HepG2 (cell line): ENCODE data around the gene BIRC5. TPM values are rescaled to one million over a fixed set of nuclear protein-coding genes. Genes with fewer than 3 reads are reported as not detected.

Source experiments
- CCDC6 ChIP-seq: sonication (generic); formaldehyde crosslinking; IDR thresholded peaks from 2 replicates; pipeline ENCODE4 v1.8.1; 2022; ENCODE audit warnings: mild to moderate bottlenecking, missing genetic modification reagents, moderate library complexity
- GATAD2A ChIP-seq: IDR thresholded peaks from 2 replicates; pipeline ENCODE4 v1.6.1; 2016
- ZNF678 ChIP-seq: sonication (generic); formaldehyde crosslinking; IDR thresholded peaks from 2 replicates; pipeline ENCODE4 v1.4.0; 2020; ENCODE audit warnings: mild to moderate bottlenecking, missing genetic modification reagents
- polyA plus RNA-seq, 8 experiments: library from polyadenylated mRNA; depleted of rRNA in 3 of 8; stranded (reverse) in 7 of 8; unstranded in 1 of 8; fragments of >200 nt; fragmentation: Illumina TruSeq in 4 of 8; extraction: Trizol in 4 of 8; gene quantifications; 2 replicates each; pipeline versions ENCODE4 v1.2.1 to v1.2.3, GENCODE V29; 2011 to 2016; ENCODE audit warnings: low read depth in 4 of 8, missing spikeins in 1 of 8, mixed read lengths in 1 of 8; ENCODE audit not compliant: insufficient read depth in 1 of 8
- total RNA-seq, 5 experiments: library from RNA; depleted of rRNA; stranded (reverse); fragments of >200 nt; fragmentation: Illumina TruSeq; extraction: Trizol; gene quantifications; 2 replicates each; pipeline ENCODE4 v1.2.3, GENCODE V29; 2016; ENCODE audit warnings: low read depth in 1 of 5
- TF ChIP-seq, protein P1 (sequence below): sonication (generic); formaldehyde crosslinking; IDR thresholded peaks from 2 replicates; pipeline ENCODE4 v1.4.0; 2020; ENCODE audit warnings: mild to moderate bottlenecking, missing genetic modification reagents, borderline replicate concordance
- TF ChIP-seq, protein P2 (sequence below), 2 experiments: sonication (generic) in 1 of 2; formaldehyde crosslinking in 1 of 2; IDR thresholded peaks; 2 replicates each; pipeline versions ENCODE4 v1.4.0 to v1.6.1; 2018 to 2020; ENCODE audit warnings: missing genetic modification reagents in 2 of 2, borderline replicate concordance in 1 of 2, low read depth in 1 of 2, mild to moderate bottlenecking in 1 of 2, missing biosample characterization in 1 of 2
- TF ChIP-seq, protein P3 (sequence below): sonication (generic); formaldehyde crosslinking; IDR thresholded peaks from 2 replicates; pipeline ENCODE4 v1.4.0; 2020; ENCODE audit warnings: missing genetic modification reagents, borderline replicate concordance
- TF ChIP-seq, protein P4 (sequence below): fragments of 450-650 bp; IDR thresholded peaks from 2 replicates; pipeline ENCODE4 v1.6.1; 2017

BIRC5 gene
- total and polyA plus RNA-seq, 2 of the 13 experiments (the other 11 are each of a cell fraction or from before 2014, with no cell fraction given), result 30.3 to 135 TPM

DNA sequence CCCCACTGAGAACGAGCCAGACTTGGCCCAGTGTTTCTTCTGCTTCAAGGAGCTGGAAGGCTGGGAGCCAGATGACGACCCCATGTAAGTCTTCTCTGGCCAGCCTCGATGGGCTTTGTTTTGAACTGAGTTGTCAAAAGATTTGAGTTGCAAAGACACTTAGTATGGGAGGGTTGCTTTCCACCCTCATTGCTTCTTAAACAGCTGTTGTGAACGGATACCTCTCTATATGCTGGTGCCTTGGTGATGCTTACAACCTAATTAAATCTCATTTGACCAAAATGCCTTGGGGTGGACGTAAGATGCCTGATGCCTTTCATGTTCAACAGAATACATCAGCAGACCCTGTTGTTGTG is 631 bp downstream of the BIRC5 start (continued):
- TF ChIP-seq, protein P1, sequence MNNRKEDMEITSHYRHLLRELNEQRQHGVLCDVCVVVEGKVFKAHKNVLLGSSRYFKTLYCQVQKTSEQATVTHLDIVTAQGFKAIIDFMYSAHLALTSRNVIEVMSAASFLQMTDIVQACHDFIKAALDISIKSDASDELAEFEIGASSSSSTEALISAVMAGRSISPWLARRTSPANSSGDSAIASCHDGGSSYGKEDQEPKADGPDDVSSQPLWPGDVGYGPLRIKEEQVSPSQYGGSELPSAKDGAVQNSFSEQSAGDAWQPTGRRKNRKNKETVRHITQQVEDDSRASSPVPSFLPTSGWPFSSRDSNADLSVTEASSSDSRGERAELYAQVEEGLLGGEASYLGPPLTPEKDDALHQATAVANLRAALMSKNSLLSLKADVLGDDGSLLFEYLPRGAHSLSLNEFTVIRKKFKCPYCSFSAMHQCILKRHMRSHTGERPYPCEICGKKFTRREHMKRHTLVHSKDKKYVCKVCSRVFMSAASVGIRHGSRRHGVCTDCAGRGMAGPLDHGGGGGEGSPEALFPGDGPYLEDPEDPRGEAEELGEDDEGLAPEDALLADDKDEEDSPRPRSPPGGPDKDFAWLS (CRISPR knock-in tag), result 0 out of 2 replicates have a peak, but pooled peaks have one; percentile 8
- TF ChIP-seq, protein P2, sequence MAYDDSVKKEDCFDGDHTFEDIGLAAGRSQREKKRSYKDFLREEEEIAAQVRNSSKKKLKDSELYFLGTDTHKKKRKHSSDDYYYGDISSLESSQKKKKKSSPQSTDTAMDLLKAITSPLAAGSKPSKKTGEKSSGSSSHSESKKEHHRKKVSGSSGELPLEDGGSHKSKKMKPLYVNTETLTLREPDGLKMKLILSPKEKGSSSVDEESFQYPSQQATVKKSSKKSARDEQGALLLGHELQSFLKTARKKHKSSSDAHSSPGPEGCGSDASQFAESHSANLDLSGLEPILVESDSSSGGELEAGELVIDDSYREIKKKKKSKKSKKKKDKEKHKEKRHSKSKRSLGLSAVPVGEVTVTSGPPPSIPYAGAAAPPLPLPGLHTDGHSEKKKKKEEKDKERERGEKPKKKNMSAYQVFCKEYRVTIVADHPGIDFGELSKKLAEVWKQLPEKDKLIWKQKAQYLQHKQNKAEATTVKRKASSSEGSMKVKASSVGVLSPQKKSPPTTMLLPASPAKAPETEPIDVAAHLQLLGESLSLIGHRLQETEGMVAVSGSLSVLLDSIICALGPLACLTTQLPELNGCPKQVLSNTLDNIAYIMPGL (CRISPR knock-in tag; IDR thresholded peaks at IDR 0.05; ENCODE audit: borderline replicate concordance in 1 of 2, low read depth in 1 of 2), result 0 out of 4 replicates have a peak, but pooled peaks of 1 of the 2 experiments have one; percentile 7
- no peak for TF ChIP-seq GATAD2A
- TF ChIP-seq CCDC6 (CRISPR knock-in tag), result no peak
- TF ChIP-seq, protein P3, sequence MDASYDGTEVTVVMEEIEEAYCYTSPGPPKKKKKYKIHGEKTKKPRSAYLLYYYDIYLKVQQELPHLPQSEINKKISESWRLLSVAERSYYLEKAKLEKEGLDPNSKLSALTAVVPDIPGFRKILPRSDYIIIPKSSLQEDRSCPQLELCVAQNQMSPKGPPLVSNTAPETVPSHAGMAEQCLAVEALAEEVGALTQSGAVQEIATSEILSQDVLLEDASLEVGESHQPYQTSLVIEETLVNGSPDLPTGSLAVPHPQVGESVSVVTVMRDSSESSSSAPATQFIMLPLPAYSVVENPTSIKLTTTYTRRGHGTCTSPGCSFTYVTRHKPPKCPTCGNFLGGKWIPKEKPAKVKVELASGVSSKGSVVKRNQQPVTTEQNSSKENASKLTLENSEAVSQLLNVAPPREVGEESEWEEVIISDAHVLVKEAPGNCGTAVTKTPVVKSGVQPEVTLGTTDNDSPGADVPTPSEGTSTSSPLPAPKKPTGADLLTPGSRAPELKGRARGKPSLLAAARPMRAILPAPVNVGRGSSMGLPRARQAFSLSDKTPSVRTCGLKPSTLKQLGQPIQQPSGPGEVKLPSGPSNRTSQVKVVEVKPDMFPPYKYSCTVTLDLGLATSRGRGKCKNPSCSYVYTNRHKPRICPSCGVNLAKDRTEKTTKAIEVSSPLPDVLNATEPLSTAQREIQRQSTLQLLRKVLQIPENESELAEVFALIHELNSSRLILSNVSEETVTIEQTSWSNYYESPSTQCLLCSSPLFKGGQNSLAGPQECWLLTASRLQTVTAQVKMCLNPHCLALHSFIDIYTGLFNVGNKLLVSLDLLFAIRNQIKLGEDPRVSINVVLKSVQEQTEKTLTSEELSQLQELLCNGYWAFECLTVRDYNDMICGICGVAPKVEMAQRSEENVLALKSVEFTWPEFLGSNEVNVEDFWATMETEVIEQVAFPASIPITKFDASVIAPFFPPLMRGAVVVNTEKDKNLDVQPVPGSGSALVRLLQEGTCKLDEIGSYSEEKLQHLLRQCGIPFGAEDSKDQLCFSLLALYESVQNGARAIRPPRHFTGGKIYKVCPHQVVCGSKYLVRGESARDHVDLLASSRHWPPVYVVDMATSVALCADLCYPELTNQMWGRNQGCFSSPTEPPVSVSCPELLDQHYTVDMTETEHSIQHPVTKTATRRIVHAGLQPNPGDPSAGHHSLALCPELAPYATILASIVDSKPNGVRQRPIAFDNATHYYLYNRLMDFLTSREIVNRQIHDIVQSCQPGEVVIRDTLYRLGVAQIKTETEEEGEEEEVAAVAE, result no peak
- TF ChIP-seq, protein P4, sequence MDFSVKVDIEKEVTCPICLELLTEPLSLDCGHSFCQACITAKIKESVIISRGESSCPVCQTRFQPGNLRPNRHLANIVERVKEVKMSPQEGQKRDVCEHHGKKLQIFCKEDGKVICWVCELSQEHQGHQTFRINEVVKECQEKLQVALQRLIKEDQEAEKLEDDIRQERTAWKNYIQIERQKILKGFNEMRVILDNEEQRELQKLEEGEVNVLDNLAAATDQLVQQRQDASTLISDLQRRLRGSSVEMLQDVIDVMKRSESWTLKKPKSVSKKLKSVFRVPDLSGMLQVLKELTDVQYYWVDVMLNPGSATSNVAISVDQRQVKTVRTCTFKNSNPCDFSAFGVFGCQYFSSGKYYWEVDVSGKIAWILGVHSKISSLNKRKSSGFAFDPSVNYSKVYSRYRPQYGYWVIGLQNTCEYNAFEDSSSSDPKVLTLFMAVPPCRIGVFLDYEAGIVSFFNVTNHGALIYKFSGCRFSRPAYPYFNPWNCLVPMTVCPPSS, result no peak
- 0 out of 2 replicates have a peak, but pooled peaks have one; percentile 39 for TF ChIP-seq ZNF678
